Pancreas (tissue), 10 donors: ENCODE measurements around the gene CDC42BPB. TPM values are rescaled to one million over a fixed set of nuclear protein-coding genes. Genes with fewer than 3 reads are reported as not detected.

Source experiments
- ATAC-seq, 4 donors: fragments of 200-7000 bp; cut with Tn5 transposase; one replicate each; pipeline versions ENCODE4 v1.8.0 to v1.9.1; 2020; ENCODE audit warnings: mild to moderate bottlenecking in 4 of 4, moderate library complexity in 4 of 4
- DNase-seq, 6 donors: peaks; one replicate each; pipeline ENCODE4 v3.0.0-alpha.2; 2020
- FAIRE-seq: peaks from 2 replicates; lab custom pipeline; 2012; peaks lifted over from hg19 to GRCh38; lab: Jason Lieb, UNC
- H3K27ac ChIP-seq, 4 donors: fragments of 200-600 bp; sonication (generic); 1 replicate in 3 of 4; 2 replicates in 1 of 4; pipeline versions ENCODE4 v1.5.0 to v1.8.0; 2020
- H3K27me3 ChIP-seq, 4 donors: fragments of 200-600 bp; one replicate each; pipeline ENCODE4 v1.8.0; 2021
- H3K36me3 ChIP-seq, 3 donors: fragments of 200-600 bp; sonication (generic) in 1 of 3; one replicate each; pipeline versions ENCODE4 v1.5.0 to v1.8.0; 2020 to 2021
- H3K4me1 ChIP-seq, 3 donors: fragments of 200-600 bp; one replicate each; pipeline ENCODE4 v1.8.0; 2021
- H3K4me3 ChIP-seq, 4 donors: fragments of 200-600 bp; sonication (generic) in 2 of 4; one replicate each; pipeline versions ENCODE4 v1.5.0 to v1.8.0; 2020 to 2021
- H3K9me3 ChIP-seq, 4 donors: fragments of 200-600 bp; one replicate each; pipeline ENCODE4 v1.8.0; 2021
- CTCF ChIP-seq, 4 donors: fragments of 200-600 bp; sonication (generic) in 3 of 4; IDR thresholded peaks; one replicate each; pipeline versions ENCODE4 v1.5.0 to v1.8.0; 2021; ENCODE audit warnings: antibody characterized with exemption in 4 of 4
- WGBS, 2 donors: extraction: QIAGEN DNeasy Blood & Tissue Kit; methylation state at CpG; one replicate each; pipeline ENCODE4 v1.1.7; 2013; 5-methylcytosine and 5-hydroxymethylcytosine counted together
- intact Hi-C, 3 donors: fragments of 100-400 bp; cut with DNase I; formaldehyde crosslinking; loops; one replicate each; pipeline versions ENCODE4 v1.11.1 to v1.14.2; 2022
- polyA plus RNA-seq, 2 donors: library from polyadenylated mRNA; stranded (reverse); fragments of 200-250 nt; gene quantifications; one replicate each; pipeline ENCODE4 v1.2.3, GENCODE V29; 2013
- total RNA-seq, 6 donors: library from RNA; stranded (reverse); fragmentation: NEBNext Ultra II Directional in 4 of 6; extraction: Animal tissue kit (Norgen Biotek cat#: 25700) in 4 of 6; gene quantifications; one replicate each; pipeline versions ENCODE4 v1.2.1 to v1.2.4, GENCODE V29; 2021 to 2023
- donor health status: healthy with polysubstance abuse.
- donor health status: DM: no; HTN: no; CAD: no; lungs with moderate emphysema.
- donor health status: DM: no; HTN: no; CAD: no.
- donor health status: control.
- donor health status: control.
- donor health status: Bipolar disorder and iron deficiency.
- donor health status: DM: yes; HTN: yes; CAD: no.
- donor health status: DM: no; HTN: no; CAD: no.
- donor health status: DM: no; HTN: no; CAD: no.
- donor health status: DM: yes; HTN: yes; CAD: no.

Gene CDC42BPB
- total and polyA plus RNA-seq, 8 donors, result 27.2 to 45.5 (median 32.7) TPM

- intact Hi-C loops, result no loop called here
- no peaks in the 10 kb centered on the region for H3K27me3 ChIP-seq
- no peaks in the 10 kb centered on the region for H3K9me3 ChIP-seq
- TF ChIP-seq CTCF (IDR thresholded peaks at IDR 0.05), result no peak
- H3K4me3 ChIP-seq, result no peak overlapping the region
- no peaks in the 10 kb centered on the region for H3K36me3 ChIP-seq
- FAIRE-seq (no peak), DNase-seq (no peak), ATAC-seq (no peak)
- no peak overlapping the region for H3K27ac ChIP-seq
- WGBS, 2 donors, result 75 to 77% methylated on average over 7 of the region's 7 CpGs
- no peaks in the 10 kb centered on the region for H3K4me1 ChIP-seq
These were observed 8.5 kb upstream of the CDC42BPB start for GRCh38 chr14:103065861-103066260.

GRCh38 chr14:103064978-103065377, 7.6 kb upstream of the CDC42BPB start:
- Histone ChIP-seq H3K4me1 (no peaks in the 10 kb centered on the region), H3K4me3 (no peak overlapping the region), H3K27ac (no peak overlapping the region), H3K9me3 (no peaks in the 10 kb centered on the region), H3K27me3 (no peaks in the 10 kb centered on the region), H3K36me3 (no peaks in the 10 kb centered on the region)
- ATAC-seq (no peak), DNase-seq (no peak), FAIRE-seq (no peak)
- intact Hi-C loops, result no loop called here
- TF ChIP-seq CTCF (IDR thresholded peaks at IDR 0.05), result no peak
- WGBS, 2 donors, result 88 to 93% methylated on average over 12 of the region's 12 CpGs

GRCh38 chr14:103064436-103064835, 7.1 kb upstream of the CDC42BPB start:
- Histone ChIP-seq H3K4me3 (no peak overlapping the region), H3K36me3 (no peaks in the 10 kb centered on the region), H3K9me3 (no peaks in the 10 kb centered on the region), H3K4me1 (no peaks in the 10 kb centered on the region), H3K27ac (no peak overlapping the region), H3K27me3 (no peaks in the 10 kb centered on the region)
- intact Hi-C loops, result no loop called here
- WGBS, 2 donors, result 80 to 92% methylated on average over 4 of the region's 4 CpGs
- no peak for TF ChIP-seq CTCF (IDR thresholded peaks at IDR 0.05)
- DNase-seq (no peak), ATAC-seq (no peak), FAIRE-seq (no peak)

- no peak overlapping the region for H3K27ac ChIP-seq
- no peaks in the 10 kb centered on the region for H3K4me1 ChIP-seq
- FAIRE-seq, result no peak
- H3K27me3 ChIP-seq, result no peaks in the 10 kb centered on the region
- no peaks in the 10 kb centered on the region for H3K36me3 ChIP-seq
- 60 to 75% methylated on average over 6 of the region's 6 CpGs for WGBS, 2 donors
- intact Hi-C loops, result no loop called here
- no peak for TF ChIP-seq CTCF (IDR thresholded peaks at IDR 0.05)
- DNase-seq, result no peak
- no peak overlapping the region for H3K4me3 ChIP-seq
- H3K9me3 ChIP-seq, result no peaks in the 10 kb centered on the region
- no peak for ATAC-seq
These were observed 4.2 kb upstream of the CDC42BPB start for GRCh38 chr14:103061482-103061976.

- 63 to 67% methylated on average over 5 of the region's 5 CpGs for WGBS, 2 donors
- FAIRE-seq (no peak), DNase-seq (no peak), ATAC-seq (no peak)
- Histone ChIP-seq H3K4me1 (peaks cover 0 to 16% (median 10%) of the 10 kb centered on the region in 3 donors), H3K27ac (no peak overlapping the region), H3K9me3 (no peaks in the 10 kb centered on the region), H3K4me3 (no peak overlapping the region), H3K27me3 (no peaks in the 10 kb centered on the region), H3K36me3 (no peaks in the 10 kb centered on the region)
- intact Hi-C loops, result no loop called here
- TF ChIP-seq CTCF (IDR thresholded peaks at IDR 0.05), result no peak
These were observed 2.2 kb upstream of the CDC42BPB start for GRCh38 chr14:103059556-103059955.
